Hematopoietic multipotent progenitor cell treated with erythropoietin and hydrocortisone succinate and interleukin-3 and kit ligand, for 17 days (in vitro differentiated cells): ENCODE results near the gene BAG3.
"Not testable (repeated sequence)": the region's sequence is repeated elsewhere in the genome, so short reads cannot be mapped to it uniquely, and the experiment has no call there.

ENCODE experiments used
- DNase-seq: peaks from one replicate; pipeline ENCODE4 v3.0.0-alpha.2; 2015; ENCODE audit warnings: low spot score

The BAG3 gene

GRCh38 chr10:119693262-119693957 lies 42.2 kb downstream of the BAG3 start:
- DNase-seq = no peak

GRCh38 chr10:119694608-119695007 lies 43.4 kb downstream of the BAG3 start:
- no peak for DNase-seq

- DNase-seq = no peak
These were observed 49.3 kb downstream of the BAG3 start for GRCh38 chr10:119700321-119700954.

GRCh38 chr10:119701861-119702260 lies 50.7 kb downstream of the BAG3 start:
- no peak for DNase-seq

- DNase-seq = no peak
These were observed 51.4 kb downstream of the BAG3 start for GRCh38 chr10:119702583-119702982.

- DNase-seq = no peak
These were observed 52.8 kb downstream of the BAG3 start for GRCh38 chr10:119703903-119704508.

- no peak for DNase-seq
These were observed 54.3 kb downstream of the BAG3 start for GRCh38 chr10:119705434-119705831.

GRCh38 chr10:119706521-119707278 lies 55.5 kb downstream of the BAG3 start:
- DNase-seq = no peak

- not testable (repeated sequence) for DNase-seq
These were observed 56.2 kb downstream of the BAG3 start for GRCh38 chr10:119707331-119707730.

GRCh38 chr10:119710935-119711334 lies 59.8 kb downstream of the BAG3 start:
- not testable (repeated sequence) for DNase-seq

- DNase-seq = no peak
These were observed 62.7 kb downstream of the BAG3 start for GRCh38 chr10:119713744-119714483.

- DNase-seq = no peak
These were observed 63.3 kb downstream of the BAG3 start for GRCh38 chr10:119714484-119714816.

GRCh38 chr10:119715628-119716505 lies 64.7 kb downstream of the BAG3 start:
- no peak for DNase-seq

GRCh38 chr10:119723161-119723560 lies 72.0 kb downstream of the BAG3 start:
- no peak for DNase-seq

- DNase-seq = no peak
These were observed 72.4 kb downstream of the BAG3 start for GRCh38 chr10:119723624-119724023.

- DNase-seq = peak; percentile 12
These were observed 73.7 kb downstream of the BAG3 start for GRCh38 chr10:119724593-119725516.

GRCh38 chr10:119725517-119725827 lies 74.3 kb downstream of the BAG3 start:
- no peak for DNase-seq

GRCh38 chr10:119725828-119726675 lies 74.9 kb downstream of the BAG3 start, which contains the start of gene INPP5F:
Gene INPP5F, plus strand, starts transcription at chr10:119726050. Its CDS starts 213 bp downstream, at chr10:119726263.
- DNase-seq = peak; percentile 97

- no peak for DNase-seq
These were observed 75.6 kb downstream of the BAG3 start for GRCh38 chr10:119726676-119727261.
